Adipocyte (in vitro differentiated cells): Measurements from ENCODE around the gene PAQR8.

ENCODE experiments used
- DNase-seq: peaks from one replicate; pipeline ENCODE4 v3.0.0-alpha.2; 2015; ENCODE audit warnings: low read depth
- H3K27me3 ChIP-seq: replicated peaks from 2 replicates; pipeline ENCODE4 v1.7.0; 2013; ENCODE audit warnings: mild to moderate bottlenecking, low read length, moderate library complexity; ENCODE audit not compliant: control insufficient read depth, insufficient read depth
- H3K36me3 ChIP-seq: 2 replicates; pipeline ENCODE4 v1.7.0; 2013; ENCODE audit warnings: low read length, mild to moderate bottlenecking, moderate library complexity; ENCODE audit not compliant: control insufficient read depth, insufficient read depth, severe bottlenecking
- H3K4me1 ChIP-seq: 2 replicates; pipeline ENCODE4 v1.7.0; 2013; ENCODE audit warnings: mild to moderate bottlenecking, low read length, moderate library complexity; ENCODE audit not compliant: control insufficient read depth, insufficient read depth
- H3K4me3 ChIP-seq: 2 replicates; pipeline ENCODE4 v1.7.0; 2013; ENCODE audit warnings: mild to moderate bottlenecking, low read length, moderate library complexity
- H3K9ac ChIP-seq: 2 replicates; pipeline ENCODE4 v1.7.0; 2013; ENCODE audit warnings: mild to moderate bottlenecking, low read length, moderate library complexity
- H3K9me3 ChIP-seq: 2 replicates; pipeline ENCODE4 v1.7.0; 2013; ENCODE audit warnings: mild to moderate bottlenecking, low read length, moderate library complexity; ENCODE audit not compliant: control insufficient read depth

The PAQR8 gene

DNA sequence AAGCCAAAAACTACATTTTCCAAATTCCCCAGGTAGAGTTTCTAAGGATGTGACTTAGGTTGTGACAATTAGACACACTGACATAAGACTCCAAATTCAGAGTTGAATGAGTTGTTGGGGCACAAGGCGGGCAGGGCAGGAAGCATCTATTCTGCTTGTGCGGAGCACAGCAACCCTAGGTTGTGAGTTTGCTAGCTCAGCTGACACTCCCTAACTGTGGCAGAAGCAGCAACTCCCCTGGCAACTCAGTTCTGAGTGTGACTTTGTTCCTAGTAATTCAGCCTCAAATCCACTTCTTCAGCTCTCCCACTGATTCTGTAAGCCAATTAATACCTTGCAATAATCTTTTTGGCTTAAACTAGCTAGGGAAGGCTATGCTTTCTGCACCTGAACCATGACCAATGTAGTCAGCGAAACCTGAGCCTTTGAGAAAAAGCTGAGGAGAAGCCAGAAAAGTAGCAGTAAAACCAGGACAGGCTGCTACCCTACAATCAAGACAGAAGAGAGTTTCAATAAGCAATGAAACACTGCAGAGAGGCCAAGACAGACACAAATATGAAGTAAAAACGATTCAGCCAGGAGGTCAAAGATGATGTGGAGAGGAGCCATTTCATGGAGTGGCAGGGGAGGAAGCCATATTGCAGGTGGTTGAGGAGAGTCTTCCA is 30.0 kb upstream of the PAQR8 start:
- no peaks in the 10 kb centered on the region for H3K36me3 ChIP-seq
- no peaks in the 10 kb centered on the region for H3K27me3 ChIP-seq
- no peak for DNase-seq
- H3K9me3 ChIP-seq: no peaks in the 10 kb centered on the region
- no peaks in the 10 kb centered on the region for H3K4me1 ChIP-seq
- no peak overlapping the region for H3K9ac ChIP-seq
- H3K4me3 ChIP-seq: no peak overlapping the region

GRCh38 chr6:52333840-52334200 is 28.1 kb upstream of the PAQR8 start:
- DNase-seq: no peak
- H3K4me3 ChIP-seq: no peak overlapping the region

DNA sequence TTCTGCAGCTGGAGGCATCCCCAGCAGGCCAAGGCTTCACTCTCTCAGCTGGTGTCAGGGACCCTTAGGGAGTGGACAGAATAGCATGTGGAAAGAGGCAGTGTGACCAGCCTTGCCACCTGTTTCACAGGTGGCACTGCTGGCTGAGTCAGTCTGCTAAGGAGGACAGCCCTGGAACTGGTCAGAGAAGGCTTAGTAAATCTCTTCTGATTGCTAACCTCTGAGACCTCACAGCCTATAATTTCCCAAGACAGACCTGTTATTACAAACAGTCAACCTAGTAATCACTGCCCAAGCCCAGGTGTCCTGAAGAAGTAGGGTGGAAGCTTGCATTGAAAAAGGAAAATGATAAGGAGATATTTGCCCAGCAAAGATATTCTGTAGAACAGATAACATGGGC is 26.4 kb upstream of the PAQR8 start:
- H3K4me3 ChIP-seq: no peak overlapping the region
- H3K36me3 ChIP-seq: no peaks in the 10 kb centered on the region
- no peaks in the 10 kb centered on the region for H3K9me3 ChIP-seq
- no peak overlapping the region for H3K9ac ChIP-seq
- no peaks in the 10 kb centered on the region for H3K27me3 ChIP-seq
- H3K4me1 ChIP-seq: no peaks in the 10 kb centered on the region
- no peak for DNase-seq

More at GRCh38 chr6:52333840-52334200, 28.1 kb upstream of the PAQR8 start:
- no peaks in the 10 kb centered on the region for H3K4me1 ChIP-seq
- no peaks in the 10 kb centered on the region for H3K36me3 ChIP-seq
- H3K9ac ChIP-seq: no peak overlapping the region
- H3K9me3 ChIP-seq: no peaks in the 10 kb centered on the region
- no peaks in the 10 kb centered on the region for H3K27me3 ChIP-seq

GRCh38 chr6:52336919-52337561 is 24.9 kb upstream of the PAQR8 start:
- Histone ChIP-seq H3K27me3 (no peaks in the 10 kb centered on the region), H3K9me3 (no peaks in the 10 kb centered on the region), H3K4me1 (no peaks in the 10 kb centered on the region), H3K36me3 (no peaks in the 10 kb centered on the region), H3K4me3 (no peak overlapping the region), H3K9ac (no peak overlapping the region)
- DNase-seq: no peak

DNA sequence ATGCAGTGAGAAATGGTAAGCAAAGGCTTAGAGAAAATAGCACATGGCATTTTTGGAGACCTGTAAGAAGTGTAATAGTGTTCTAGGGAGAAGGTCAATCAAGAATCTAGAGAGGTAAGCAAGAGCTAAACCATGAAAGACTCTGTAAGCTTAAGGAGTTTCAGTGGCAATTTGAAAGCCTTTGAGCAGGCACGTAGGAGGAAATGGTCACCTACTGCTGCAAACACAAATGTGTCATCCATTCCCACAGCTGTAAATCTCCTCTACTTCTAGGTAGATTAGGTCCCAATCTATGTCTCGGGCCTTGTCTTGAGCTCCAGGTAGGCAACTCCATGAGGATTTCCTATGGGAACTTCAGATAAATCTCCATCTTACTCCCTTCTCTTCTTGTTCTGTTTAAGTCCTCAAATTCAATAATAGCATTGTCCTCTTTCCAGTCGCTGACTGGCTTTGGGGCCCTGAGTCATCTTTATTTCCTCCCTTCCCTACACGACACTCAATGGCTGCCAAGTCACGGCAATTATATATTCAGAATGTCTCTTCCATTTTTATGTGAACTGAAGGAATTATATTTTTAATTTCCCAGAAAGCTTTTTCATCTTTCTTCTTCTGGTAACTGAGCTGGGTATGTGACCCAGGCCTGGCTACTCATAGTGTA is 24.2 kb upstream of the PAQR8 start:
- Histone ChIP-seq H3K9me3 (no peaks in the 10 kb centered on the region), H3K36me3 (no peaks in the 10 kb centered on the region), H3K4me1 (no peaks in the 10 kb centered on the region), H3K4me3 (no peak overlapping the region), H3K27me3 (no peaks in the 10 kb centered on the region), H3K9ac (no peak overlapping the region)
- DNase-seq: no peak

DNA sequence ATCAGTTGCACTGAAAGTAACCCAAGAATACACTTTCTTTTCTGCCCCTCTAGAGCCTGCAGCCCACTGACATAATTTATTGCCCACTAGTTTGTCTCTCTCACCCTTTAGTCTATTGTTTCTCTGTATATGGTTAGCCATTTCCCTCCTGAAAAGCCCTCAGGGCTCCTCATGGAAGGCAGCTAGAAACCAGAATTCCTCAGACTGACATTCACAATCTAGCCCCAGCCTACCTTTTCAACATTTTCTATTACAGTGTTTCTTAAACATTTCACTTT is 21.4 kb upstream of the PAQR8 start:
- no peaks in the 10 kb centered on the region for H3K27me3 ChIP-seq
- H3K4me3 ChIP-seq: no peak overlapping the region
- H3K36me3 ChIP-seq: no peaks in the 10 kb centered on the region
- no peaks in the 10 kb centered on the region for H3K9me3 ChIP-seq
- H3K4me1 ChIP-seq: no peaks in the 10 kb centered on the region
- H3K9ac ChIP-seq: no peak overlapping the region
- no peak for DNase-seq

DNA sequence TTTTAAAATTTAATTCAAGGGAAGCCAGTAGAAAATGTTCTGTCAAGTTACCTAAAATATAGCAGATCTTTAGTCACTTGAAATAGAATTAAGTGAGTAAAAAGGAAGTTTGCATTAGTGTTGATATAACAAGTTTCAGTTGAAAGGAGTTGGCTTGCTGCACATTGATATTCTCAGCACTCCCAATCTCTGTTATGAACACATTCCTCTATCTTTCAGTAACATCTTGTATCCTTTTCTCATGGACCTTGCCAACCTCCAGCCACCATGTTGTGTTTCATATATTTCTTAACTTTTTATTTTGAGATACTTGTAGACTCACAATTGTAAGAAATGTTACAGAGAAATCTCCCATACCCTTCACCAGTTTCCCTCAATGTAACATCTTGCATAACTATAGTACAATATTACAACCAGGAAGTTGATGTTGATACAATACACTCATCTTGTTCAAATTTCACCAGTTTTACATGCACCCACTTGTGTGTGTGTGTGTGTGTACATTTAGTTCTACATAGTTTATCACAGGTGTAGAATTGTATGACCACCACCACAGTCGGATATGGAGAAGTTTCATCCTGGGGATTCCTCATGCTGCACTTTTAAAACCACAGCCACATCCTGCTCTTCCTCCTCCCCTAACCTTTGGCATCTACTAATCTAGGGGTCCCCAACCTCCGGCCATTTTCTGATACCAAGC is 20.2 kb upstream of the PAQR8 start:
- no peak for DNase-seq
- H3K4me1 ChIP-seq: no peaks in the 10 kb centered on the region
- H3K9me3 ChIP-seq: no peaks in the 10 kb centered on the region
- no peak overlapping the region for H3K4me3 ChIP-seq
- no peak overlapping the region for H3K9ac ChIP-seq
- H3K27me3 ChIP-seq: no peaks in the 10 kb centered on the region
- H3K36me3 ChIP-seq: no peaks in the 10 kb centered on the region

- H3K4me1 ChIP-seq: no peaks in the 10 kb centered on the region
- H3K9me3 ChIP-seq: no peaks in the 10 kb centered on the region
- no peak overlapping the region for H3K4me3 ChIP-seq
- no peak overlapping the region for H3K9ac ChIP-seq
- DNase-seq: no peak
- no peaks in the 10 kb centered on the region for H3K27me3 ChIP-seq
- no peaks in the 10 kb centered on the region for H3K36me3 ChIP-seq
These were observed 16.6 kb upstream of the PAQR8 start for GRCh38 chr6:52345311-52345710.

- Histone ChIP-seq H3K9me3 (no peaks in the 10 kb centered on the region), H3K36me3 (no peaks in the 10 kb centered on the region), H3K27me3 (no peaks in the 10 kb centered on the region), H3K4me3 (no peak overlapping the region), H3K4me1 (no peaks in the 10 kb centered on the region), H3K9ac (no peak overlapping the region)
- DNase-seq: no peak
These were observed 15.4 kb upstream of the PAQR8 start for GRCh38 chr6:52346503-52346902.

DNA sequence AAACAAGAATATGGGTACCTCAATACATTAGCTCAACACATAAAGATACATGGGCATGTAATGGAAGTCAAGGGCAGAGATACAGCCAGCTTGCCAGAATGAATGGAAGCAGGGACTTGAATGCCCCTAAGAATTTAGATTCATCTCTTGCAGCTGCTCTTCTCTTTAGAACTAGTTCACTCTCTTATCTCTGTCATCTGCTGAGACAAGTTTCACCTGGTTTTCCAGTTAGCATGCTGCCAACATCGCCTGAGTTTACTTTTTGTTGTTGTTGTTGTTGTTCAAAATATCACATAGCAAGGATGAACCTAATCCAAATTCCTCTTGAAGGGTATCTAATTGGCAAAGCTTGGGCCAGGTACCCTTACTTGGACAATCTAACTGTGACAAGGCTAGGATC is 14.1 kb upstream of the PAQR8 start:
- Histone ChIP-seq H3K36me3 (no peaks in the 10 kb centered on the region), H3K9me3 (no peaks in the 10 kb centered on the region), H3K9ac (no peak overlapping the region), H3K4me1 (peaks cover 7% of the 10 kb centered on the region), H3K27me3 (no peaks in the 10 kb centered on the region), H3K4me3 (no peak overlapping the region)
- no peak for DNase-seq

DNA sequence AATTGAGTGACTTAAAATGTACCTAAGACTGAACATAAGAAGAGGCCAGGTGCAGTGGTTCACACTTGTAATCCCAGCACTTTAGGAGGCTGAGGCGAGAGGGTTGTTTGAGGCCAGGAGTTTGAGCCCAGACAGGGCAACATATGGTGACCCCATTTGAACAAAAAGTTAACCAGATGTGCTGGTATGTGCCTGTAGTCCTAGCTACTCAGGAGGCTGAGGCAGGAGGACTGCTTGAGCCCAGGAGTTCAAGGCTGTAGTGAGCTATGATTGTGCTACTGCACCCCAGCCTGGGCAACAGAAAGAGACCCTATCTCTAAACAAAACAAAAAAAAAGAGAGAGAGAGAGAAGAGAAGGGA is 10.1 kb upstream of the PAQR8 start:
- no peaks in the 10 kb centered on the region for H3K27me3 ChIP-seq
- peak overlapping the region; percentile 55 for H3K4me3 ChIP-seq

More for the DNA sequence above, 10.1 kb upstream of the PAQR8 start:
- no peak for DNase-seq
- H3K4me1 ChIP-seq: peaks cover 10% of the 10 kb centered on the region
- H3K9ac ChIP-seq: no peak overlapping the region
- H3K36me3 ChIP-seq: no peaks in the 10 kb centered on the region
- H3K9me3 ChIP-seq: no peaks in the 10 kb centered on the region
